GM12872 (cell line): ENCODE results near the gene NCOA3.

Experiments
- CTCF ChIP-seq: IDR thresholded peaks from 3 replicates; pipeline ENCODE4 v1.5.1; 2011; ENCODE audit warnings: low read depth, mild to moderate bottlenecking, low read length, moderate library complexity; ENCODE audit not compliant: insufficient read depth

Gene NCOA3

GRCh38 chr20:47585087-47585747, 83.5 kb downstream of the NCOA3 start:
- no peak for TF ChIP-seq CTCF

GRCh38 chr20:47586649-47587294, 85.1 kb downstream of the NCOA3 start:
- TF ChIP-seq CTCF, result no peak

- TF ChIP-seq CTCF, result no peak
Measured at GRCh38 chr20:47588158-47588557, 86.5 kb downstream of the NCOA3 start.

- TF ChIP-seq CTCF, result no peak
Measured at GRCh38 chr20:47591231-47591630, 89.5 kb downstream of the NCOA3 start.

- no peak for TF ChIP-seq CTCF
Measured at GRCh38 chr20:47594157-47594556, 92.5 kb downstream of the NCOA3 start.

- no peak for TF ChIP-seq CTCF
Measured at GRCh38 chr20:47596003-47596571, 94.4 kb downstream of the NCOA3 start.

GRCh38 chr20:47597090-47597489, 95.4 kb downstream of the NCOA3 start:
- TF ChIP-seq CTCF, result no peak
